ENCODE results near the gene ZNF212. TPM values are rescaled to one million over a fixed set of nuclear protein-coding genes. Genes with fewer than 3 reads are reported as not detected.

The ZNF212 gene
- total and polyA plus RNA-seq, 2 donors (not counting 3 experiments of a cell fraction or from before 2014, with no cell fraction given) = 3.6 to 9.0 TPM

- TF ChIP-seq FOS (IDR thresholded peaks at IDR 0.05; ENCODE audit: borderline replicate concordance, insufficient read depth, low read length) = no peak
- no peak for TF ChIP-seq EZH2 (IDR thresholded peaks at IDR 0.05; ENCODE audit: borderline replicate concordance, low read depth, low read length, severe bottlenecking)
- no peak for TF ChIP-seq MYC (IDR thresholded peaks at IDR 0.05; ENCODE audit: low read depth, low read length)
- TF ChIP-seq POLR2A (IDR thresholded peaks at IDR 0.05; ENCODE audit: low read depth, low read length) = no peak
- no peak for TF ChIP-seq MAX (IDR thresholded peaks at IDR 0.05; ENCODE audit: insufficient read depth, insufficient read length)
- no peak for TF ChIP-seq GATA2 (IDR thresholded peaks at IDR 0.05; ENCODE audit: insufficient read depth, insufficient read length, low read depth, low read length)
- no peak for TF ChIP-seq CTCF (IDR thresholded peaks at IDR 0.05; ENCODE audit: extremely low read depth in 1 of 2, insufficient read depth in 1 of 2, low read depth in 1 of 2, low read length in 2 of 2)
- TF ChIP-seq POLR2AphosphoS5 (IDR thresholded peaks at IDR 0.05; ENCODE audit: insufficient read depth, low read depth, low read length) = no peak
- no peak for TF ChIP-seq JUN (IDR thresholded peaks at IDR 0.05; ENCODE audit: borderline replicate concordance, insufficient read depth, insufficient read length, low read depth)
- no peak overlapping the region for H3K4me3 ChIP-seq (replicated peaks in 1 of 3; ENCODE audit: insufficient read depth in 1 of 3, low read depth in 1 of 3, low read length in 3 of 3)
- DNase-seq (ENCODE audit: low read depth, low spot score) (no peak), FAIRE-seq (no peak)
- no peak overlapping the region for H2AFZ ChIP-seq (ENCODE audit: low read depth, low read length)
- peaks cover 9% of the 10 kb centered on the region for H3K4me1 ChIP-seq (ENCODE audit: control insufficient read depth, extremely low read depth, insufficient read depth, low read length)
- no peaks in the 10 kb centered on the region for H3K36me3 ChIP-seq (ENCODE audit: control insufficient read depth in 2 of 2, extremely low read depth in 1 of 2, insufficient read depth in 2 of 2, low read length in 2 of 2)
- intact Hi-C loops (cut with micrococcal nuclease) = loop anchor here (2.0 kb wide), 1 partner anchor 47 kb away; no protein-coding TSS in a partner anchor
- peaks cover 16% of the 10 kb centered on the region for H3K79me2 ChIP-seq (ENCODE audit: control insufficient read depth, insufficient read depth, low read length)
- no peak overlapping the region for H3K4me2 ChIP-seq (ENCODE audit: insufficient read depth, low read length)
- H3K27ac ChIP-seq (ENCODE audit: insufficient read depth, low read depth, low read length) = no peak overlapping the region
- peaks cover 3% of the 10 kb centered on the region for H3K9me1 ChIP-seq (replicated peaks; ENCODE audit: control insufficient read depth, extremely low read depth, insufficient read depth, low read length)
- no peaks in the 10 kb centered on the region for H3K27me3 ChIP-seq (ENCODE audit: control insufficient read depth in 2 of 2, insufficient read depth in 2 of 2, low read length in 2 of 2)
- dilution Hi-C loops (cut with MboI; ENCODE audit: extremely low pct_ligation_motif_present, low sequenced_read_pairs) = no loop called here
- ChIA-PET POLR2A (no interaction called here), CTCF (no interaction called here)
- BruUV-seq (replicated peaks) = no TSS peak
- H3K9me3 ChIP-seq (replicated peaks; ENCODE audit: control insufficient read depth, insufficient read depth, low read length) = no peaks in the 10 kb centered on the region
- H4K20me1 ChIP-seq (replicated peaks; ENCODE audit: control insufficient read depth, extremely low read depth, insufficient read depth, low read length) = no peaks in the 10 kb centered on the region
- no peak overlapping the region for H3K9ac ChIP-seq (replicated peaks; ENCODE audit: extremely low read depth, insufficient read depth, low read length)
These were observed 1.4 kb upstream of the ZNF212 start for GRCh38 chr7:149238051-149238450.
